Liver (tissue), 9 donors: ENCODE measurements around the gene ADCY3. TPM values are rescaled to one million over a fixed set of nuclear protein-coding genes. Genes with fewer than 3 reads are reported as not detected.

Source experiments
- DNase-seq: peaks from one replicate; pipeline ENCODE4 v3.0.0-alpha.2; 2017; ENCODE audit warnings: low spot score
- H3K27ac ChIP-seq, 2 donors: one replicate each; pipeline ENCODE4 v1.7.0; 2013; ENCODE audit warnings: inconsistent platforms in 2 of 2, low read length in 2 of 2, control low read depth in 1 of 2, low read depth in 1 of 2, mild to moderate bottlenecking in 1 of 2
- H3K27me3 ChIP-seq, 4 donors: one replicate each; pipeline versions ENCODE4 v1.6.1 to v1.7.0; 2013; ENCODE audit warnings: low read length in 3 of 4, inconsistent platforms in 1 of 4, mild to moderate bottlenecking in 1 of 4, moderate library complexity in 1 of 4; ENCODE audit not compliant: control insufficient read depth in 4 of 4, insufficient read depth in 4 of 4
- H3K36me3 ChIP-seq, 4 donors: one replicate each; pipeline versions ENCODE4 v1.6.1 to v1.7.0; 2013; ENCODE audit warnings: low read length in 3 of 4, mild to moderate bottlenecking in 3 of 4, low read depth in 1 of 4, moderate library complexity in 1 of 4; ENCODE audit not compliant: control insufficient read depth in 4 of 4, insufficient read depth in 3 of 4
- H3K4me1 ChIP-seq, 4 donors: one replicate each; pipeline versions ENCODE4 v1.6.1 to v1.7.0; 2013; ENCODE audit warnings: low read length in 3 of 4, mild to moderate bottlenecking in 3 of 4, moderate library complexity in 1 of 4; ENCODE audit not compliant: control insufficient read depth in 4 of 4, insufficient read depth in 4 of 4
- H3K4me3 ChIP-seq, 3 donors: one replicate each; pipeline versions ENCODE4 v1.6.1 to v1.7.0; 2013; ENCODE audit warnings: low read length in 3 of 3, control low read depth in 1 of 3, low read depth in 1 of 3, mild to moderate bottlenecking in 1 of 3
- H3K9ac ChIP-seq, 2 donors: one replicate each; pipeline ENCODE4 v1.7.0; 2013; ENCODE audit warnings: low read length in 2 of 2, mild to moderate bottlenecking in 2 of 2, moderate library complexity in 2 of 2, control low read depth in 1 of 2, low read depth in 1 of 2
- H3K9me3 ChIP-seq, 4 donors: one replicate each; pipeline versions ENCODE4 v1.6.1 to v1.7.0; 2013; ENCODE audit warnings: low read length in 3 of 4; ENCODE audit not compliant: control insufficient read depth in 4 of 4
- ATF3 ChIP-seq: IDR thresholded peaks from 2 replicates; pipeline ENCODE4 v1.6.1; 2016; ENCODE audit warnings: antibody characterized with exemption
- EGR1 ChIP-seq, 2 donors: IDR thresholded peaks; 2 replicates each; pipeline ENCODE4 v1.6.1; 2016 to 2018; ENCODE audit warnings: antibody characterized with exemption in 2 of 2, low read depth in 2 of 2
- FOXA1 ChIP-seq: IDR thresholded peaks from 2 replicates; pipeline ENCODE4 v1.6.1; 2016; ENCODE audit warnings: antibody characterized with exemption
- FOXA2 ChIP-seq: IDR thresholded peaks from 2 replicates; pipeline ENCODE4 v1.6.1; 2016; ENCODE audit warnings: antibody characterized with exemption
- HNF4A ChIP-seq, 2 donors: conservative IDR thresholded peaks; 2 replicates each; pipeline ENCODE4 v1.6.1; 2016; ENCODE audit warnings: antibody characterized with exemption in 2 of 2, mild to moderate bottlenecking in 2 of 2
- HNF4G ChIP-seq: IDR thresholded peaks from 2 replicates; pipeline ENCODE4 v1.6.1; 2016; ENCODE audit warnings: antibody characterized with exemption
- JUND ChIP-seq, 2 donors: IDR thresholded peaks; 2 replicates each; pipeline ENCODE4 v1.6.1; 2016; ENCODE audit warnings: antibody characterized with exemption in 2 of 2
- NR2F2 ChIP-seq: IDR thresholded peaks from 2 replicates; pipeline ENCODE4 v1.6.1; 2016; ENCODE audit warnings: antibody characterized with exemption
- REST ChIP-seq: IDR thresholded peaks from 2 replicates; pipeline ENCODE4 v1.6.1; 2016; ENCODE audit warnings: antibody characterized with exemption, mild to moderate bottlenecking
- RXRA ChIP-seq, 2 donors: IDR thresholded peaks; 2 replicates each; pipeline ENCODE4 v1.6.1; 2017 to 2018; ENCODE audit warnings: antibody characterized with exemption in 2 of 2, mild to moderate bottlenecking in 1 of 2
- SP1 ChIP-seq: IDR thresholded peaks from 2 replicates; pipeline ENCODE4 v1.6.1; 2018; ENCODE audit warnings: antibody characterized with exemption, mild to moderate bottlenecking
- TAF1 ChIP-seq: conservative IDR thresholded peaks from 2 replicates; pipeline ENCODE4 v1.6.1; 2016; ENCODE audit warnings: antibody characterized with exemption, mild to moderate bottlenecking
- YY1 ChIP-seq: IDR thresholded peaks from 2 replicates; pipeline ENCODE4 v1.6.1; 2016; ENCODE audit warnings: antibody characterized with exemption, mild to moderate bottlenecking
- ZBTB33 ChIP-seq: IDR thresholded peaks from 2 replicates; pipeline ENCODE4 v1.6.1; 2016; ENCODE audit warnings: antibody characterized with exemption
- WGBS: extraction: QIAGEN DNeasy Blood & Tissue Kit; methylation state at CpG from one replicate; pipeline ENCODE4 v1.1.7; 2013; 5-methylcytosine and 5-hydroxymethylcytosine counted together
- polyA plus RNA-seq, 2 donors: library from polyadenylated mRNA; stranded (reverse) in 1 of 2; unstranded in 1 of 2; fragments of 200-250 nt in 1 of 2; fragments of >200 nt in 1 of 2; fragmentation: Nextera tagmentation in 1 of 2; extraction: Ambion mirVana in 1 of 2; gene quantifications; one replicate each; pipeline versions ENCODE4 v1.2.1 to v1.2.3, GENCODE V29; 2013 to 2015
- total RNA-seq, 2 donors: library from RNA; depleted of rRNA; stranded (reverse); fragments of >200 nt; gene quantifications; one replicate each; pipeline ENCODE4 v1.2.3, GENCODE V29; 2014
- TF ChIP-seq, protein P1 (sequence below): fragments of 150-350 bp; IDR thresholded peaks from 2 replicates; pipeline ENCODE4 v1.5.1; 2017; ENCODE audit warnings: improper control_type of control experiment, low read depth, low read length; ENCODE audit not compliant: missing input control
- TF ChIP-seq, protein P2 (sequence below): IDR thresholded peaks from 2 replicates; pipeline ENCODE4 v1.6.1; 2016; ENCODE audit warnings: antibody characterized with exemption
- donor health status: healthy.
- donor health status: healthy.
- donor health status: healthy.
- donor health status: healthy.
- donor health status: healthy.

ADCY3 gene
- total and polyA plus RNA-seq, 4 donors = 0.99 to 8.4 (median 6.4) TPM

- WGBS = 94% methylated on average over 3 of the region's 3 CpGs
- H3K4me3 ChIP-seq = no peak overlapping the region
- H3K27ac ChIP-seq = no peak overlapping the region
- TF ChIP-seq SP1 = no peak
- no peak for TF ChIP-seq FOXA2
- TF ChIP-seq EGR1 (IDR thresholded peaks at IDR 0.05; ENCODE audit: low read depth in 2 of 2) = no peak
- no peak for TF ChIP-seq HNF4G
- TF ChIP-seq RXRA (IDR thresholded peaks at IDR 0.05) = no peak
- TF ChIP-seq TAF1 = no peak
- TF ChIP-seq NR2F2 = no peak
- TF ChIP-seq REST = no peak
- TF ChIP-seq, protein P1, sequence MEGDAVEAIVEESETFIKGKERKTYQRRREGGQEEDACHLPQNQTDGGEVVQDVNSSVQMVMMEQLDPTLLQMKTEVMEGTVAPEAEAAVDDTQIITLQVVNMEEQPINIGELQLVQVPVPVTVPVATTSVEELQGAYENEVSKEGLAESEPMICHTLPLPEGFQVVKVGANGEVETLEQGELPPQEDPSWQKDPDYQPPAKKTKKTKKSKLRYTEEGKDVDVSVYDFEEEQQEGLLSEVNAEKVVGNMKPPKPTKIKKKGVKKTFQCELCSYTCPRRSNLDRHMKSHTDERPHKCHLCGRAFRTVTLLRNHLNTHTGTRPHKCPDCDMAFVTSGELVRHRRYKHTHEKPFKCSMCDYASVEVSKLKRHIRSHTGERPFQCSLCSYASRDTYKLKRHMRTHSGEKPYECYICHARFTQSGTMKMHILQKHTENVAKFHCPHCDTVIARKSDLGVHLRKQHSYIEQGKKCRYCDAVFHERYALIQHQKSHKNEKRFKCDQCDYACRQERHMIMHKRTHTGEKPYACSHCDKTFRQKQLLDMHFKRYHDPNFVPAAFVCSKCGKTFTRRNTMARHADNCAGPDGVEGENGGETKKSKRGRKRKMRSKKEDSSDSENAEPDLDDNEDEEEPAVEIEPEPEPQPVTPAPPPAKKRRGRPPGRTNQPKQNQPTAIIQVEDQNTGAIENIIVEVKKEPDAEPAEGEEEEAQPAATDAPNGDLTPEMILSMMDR = no peak
- TF ChIP-seq HNF4A (conservative IDR thresholded peaks at IDR 0.05) = no peak
- peaks cover 4 to 63% (median 45%) of the 10 kb centered on the region in 4 donors for H3K36me3 ChIP-seq
- H3K4me1 ChIP-seq = no peaks in the 10 kb centered on the region
- no peaks in the 10 kb centered on the region for H3K27me3 ChIP-seq
- peaks cover 0 to 2% (median 0%) of the 10 kb centered on the region in 4 donors for H3K9me3 ChIP-seq
- no peak for DNase-seq
- H3K9ac ChIP-seq = no peak overlapping the region
Observed at GRCh38 chr2:24958411-24958935, 38.4 kb upstream of the ADCY3 start.

- H3K27ac ChIP-seq = no peak overlapping the region
- TF ChIP-seq HNF4G (no peak), JUND (IDR thresholded peaks at IDR 0.05) (no peak), FOXA1 (no peak), NR2F2 (no peak), ATF3 (no peak), SP1 (no peak), RXRA (IDR thresholded peaks at IDR 0.05) (no peak), TAF1 (no peak), YY1 (no peak), REST (no peak), HNF4A (conservative IDR thresholded peaks at IDR 0.05) (no peak), ZBTB33 (no peak)
- TF ChIP-seq, protein P2, sequence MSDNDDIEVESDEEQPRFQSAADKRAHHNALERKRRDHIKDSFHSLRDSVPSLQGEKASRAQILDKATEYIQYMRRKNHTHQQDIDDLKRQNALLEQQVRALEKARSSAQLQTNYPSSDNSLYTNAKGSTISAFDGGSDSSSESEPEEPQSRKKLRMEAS = no peak
- TF ChIP-seq, protein P1 = no peak
- no peak overlapping the region for H3K9ac ChIP-seq
- no peak for DNase-seq
- peaks cover 0 to 2% (median 0%) of the 10 kb centered on the region in 4 donors for H3K9me3 ChIP-seq
- H3K4me1 ChIP-seq = no peaks in the 10 kb centered on the region
- H3K27me3 ChIP-seq = no peaks in the 10 kb centered on the region
- H3K4me3 ChIP-seq = no peak overlapping the region
- 97% methylated on average over 2 of the region's 2 CpGs for WGBS
- peaks cover 4 to 61% (median 44%) of the 10 kb centered on the region in 4 donors for H3K36me3 ChIP-seq
Observed at GRCh38 chr2:24957976-24958375, 37.9 kb upstream of the ADCY3 start.
